ENCODE results near the gene SFI1. TPM values are rescaled to one million over a fixed set of nuclear protein-coding genes. Genes with fewer than 3 reads are reported as not detected.

Gene SFI1
- total and polyA plus RNA-seq, 2 of the 4 experiments (the other 2 are of a cell fraction) = 9.9 to 12.0 TPM

- Histone ChIP-seq H3K9me3 (ENCODE audit: control insufficient read depth, insufficient read depth, low read length) (no peaks in the 10 kb centered on the region), H3K18ac (ENCODE audit: low read depth, low read length) (no peak overlapping the region), H2BK15ac (ENCODE audit: low read depth, low read length) (no peak overlapping the region), H3K4ac (ENCODE audit: low read depth, low read length) (no peak overlapping the region), H3K9ac (ENCODE audit: low read depth, low read length) (no peak overlapping the region), H4K20me1 (ENCODE audit: insufficient read depth, low read length) (no peaks in the 10 kb centered on the region), H3K4me2 (ENCODE audit: low read depth, low read length) (no peak overlapping the region), H3K4me3 (ENCODE audit: insufficient read depth, low read depth, low read length) (no peak overlapping the region), H3K27ac (ENCODE audit: insufficient read depth, low read length) (no peak overlapping the region), H3K14ac (replicated peaks; ENCODE audit: low read depth, low read length) (no peak overlapping the region), H2AK9ac (replicated peaks; ENCODE audit: low read depth, low read length, poor library complexity) (no peak overlapping the region), H3K36me3 (ENCODE audit: control insufficient read depth, insufficient read depth, low read length) (peaks cover 3% of the 10 kb centered on the region), H3K4me1 (ENCODE audit: control insufficient read depth, insufficient read depth, low read length) (no peaks in the 10 kb centered on the region), H2BK20ac (ENCODE audit: low read depth, low read length) (no peak overlapping the region), H2AFZ (replicated peaks; ENCODE audit: low read length, poor library complexity) (no peak overlapping the region), H2BK5ac (ENCODE audit: low read depth, low read length, poor library complexity, severe bottlenecking) (no peak overlapping the region), H3K79me1 (ENCODE audit: low read depth in 1 of 2, low read length in 2 of 2) (no peaks in the 10 kb centered on the region), H3K56ac (ENCODE audit: extremely low read depth, insufficient read depth, low read length) (no peak overlapping the region), H3K23ac (ENCODE audit: low read depth, low read length) (no peak overlapping the region), H3K9me1 (ENCODE audit: insufficient read depth, low read length) (peaks cover 4% of the 10 kb centered on the region; the same call in 1 of the 2 replicates), H2BK120ac (ENCODE audit: low read depth, low read length) (no peak overlapping the region), H3K27me3 (ENCODE audit: control insufficient read depth, insufficient read depth, low read length) (no peaks in the 10 kb centered on the region), H2AK5ac (ENCODE audit: low read depth, low read length) (no peak overlapping the region), H4K8ac (ENCODE audit: low read depth in 2 of 2, low read length in 2 of 2) (no peak overlapping the region), H4K91ac (ENCODE audit: insufficient read depth, low read depth, low read length) (no peak overlapping the region), H4K5ac (ENCODE audit: low read depth, low read length) (no peak overlapping the region)
- ChIA-PET CTCF (interaction anchor here (0.6 to 1.5 kb wide), 2 partner anchors 13 to 77 kb away, joined by 4 read pairs; no protein-coding TSS in a partner anchor), POLR2A (ENCODE audit: unreplicated experiment) (interaction anchor here (0.6 kb wide), 1 partner anchor 86 kb away, joined by 6 read pairs; no protein-coding TSS in a partner anchor)
- no CpG with 5 or more reads among the region's 15 CpGs for WGBS, 2 experiments (ENCODE audit: extremely low coverage in 2 of 2, insufficient read length in 1 of 2)
- TF ChIP-seq, protein P1, sequence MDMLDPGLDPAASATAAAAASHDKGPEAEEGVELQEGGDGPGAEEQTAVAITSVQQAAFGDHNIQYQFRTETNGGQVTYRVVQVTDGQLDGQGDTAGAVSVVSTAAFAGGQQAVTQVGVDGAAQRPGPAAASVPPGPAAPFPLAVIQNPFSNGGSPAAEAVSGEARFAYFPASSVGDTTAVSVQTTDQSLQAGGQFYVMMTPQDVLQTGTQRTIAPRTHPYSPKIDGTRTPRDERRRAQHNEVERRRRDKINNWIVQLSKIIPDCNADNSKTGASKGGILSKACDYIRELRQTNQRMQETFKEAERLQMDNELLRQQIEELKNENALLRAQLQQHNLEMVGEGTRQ (IDR thresholded peaks at IDR 0.05; ENCODE audit: low read depth, low read length) = no peak
- TF ChIP-seq NFE2L2 (IDR thresholded peaks at IDR 0.05; ENCODE audit: low read depth, low read length) (no peak), FOS (IDR thresholded peaks at IDR 0.05; ENCODE audit: low read depth, low read length) (no peak), CTCF (conservative IDR thresholded peaks at IDR 0.05; ENCODE audit: low read depth, low read length) (no peak), RCOR1 (IDR thresholded peaks at IDR 0.05; ENCODE audit: insufficient replicate concordance, low read length) (no peak), POLR2A (IDR thresholded peaks at IDR 0.05; ENCODE audit: low read depth, low read length) (no peak), MAZ (IDR thresholded peaks at IDR 0.05; ENCODE audit: borderline replicate concordance, low read depth, low read length) (no peak), CEBPB (IDR thresholded peaks at IDR 0.05; ENCODE audit: low read depth, low read length) (no peak)
- no peak for ATAC-seq (ENCODE audit: low read depth)
- intact Hi-C loops (cut with micrococcal nuclease) = no loop called here
- dilution Hi-C loops (cut with HindIII; ENCODE audit: low sequenced_read_pairs, unreplicated experiment) = no loop called here
- no TSS peak for BruUV-seq (replicated peaks)
- in situ Hi-C loops (cut with MboI; ENCODE audit: low sequenced_read_pairs) = no loop called here
- DNase-seq = peak; percentile 16
Observed at GRCh38 chr22:31544481-31545480, 48.4 kb downstream of the SFI1 start.

All from IMR-90 (cell line).